Transverse colon (tissue), 4 donors: ENCODE measurements around the gene DLGAP1. TPM values are rescaled to one million over a fixed set of nuclear protein-coding genes. Genes with fewer than 3 reads are reported as not detected.

Source experiments
- DNase-seq: peaks from one replicate; pipeline ENCODE4 v3.0.0-alpha.2; 2019
- H3K27ac ChIP-seq, 4 donors: fragments of 200-600 bp; sonication (generic); 2 replicates each; pipeline ENCODE4 v1.5.1; 2016 to 2018; ENCODE audit warnings: inconsistent platforms in 4 of 4
- H3K27me3 ChIP-seq: fragments of 200-600 bp; sonication (generic); 2 replicates; pipeline ENCODE4 v1.5.1; 2017; ENCODE audit warnings: inconsistent platforms
- H3K36me3 ChIP-seq, 4 donors: fragments of 200-600 bp; sonication (generic); 2 replicates each; pipeline ENCODE4 v1.5.1; 2017 to 2019; ENCODE audit warnings: inconsistent platforms in 4 of 4
- H3K4me1 ChIP-seq, 4 donors: fragments of 200-600 bp; sonication (generic); 2 replicates each; pipeline ENCODE4 v1.5.1; 2017 to 2020; ENCODE audit warnings: inconsistent platforms in 4 of 4
- H3K4me3 ChIP-seq, 4 donors: fragments of 200-600 bp; sonication (generic); 1 replicate in 1 of 4; 2 replicates in 3 of 4; pipeline versions ENCODE4 v1.5.1 to v1.6.1; 2017 to 2019; ENCODE audit warnings: inconsistent platforms in 4 of 4
- H3K9me3 ChIP-seq, 2 donors: fragments of 200-600 bp; sonication (generic); 2 replicates each; pipeline ENCODE4 v1.5.1; 2017 to 2019; ENCODE audit warnings: inconsistent platforms in 2 of 2
- CTCF ChIP-seq, 5 experiments: fragments of 200-600 bp in 3 of 5; fragments of 450-650 bp in 2 of 5; sonication (generic) in 3 of 5; IDR thresholded peaks; 1 replicate in 2 of 5; 2 replicates in 3 of 5; pipeline ENCODE4 v1.5.1; 2016 to 2017; ENCODE audit warnings: antibody characterized with exemption in 5 of 5, inconsistent platforms in 3 of 5, mild to moderate bottlenecking in 2 of 5, moderate library complexity in 1 of 5
- EP300 ChIP-seq: sonication (generic); formaldehyde crosslinking; IDR thresholded peaks from one replicate; pipeline ENCODE4 v1.6.1; 2017; ENCODE audit warnings: antibody characterized with exemption, low read depth
- POLR2A ChIP-seq: fragments of 450-650 bp; IDR thresholded peaks from one replicate; pipeline ENCODE4 v1.6.1; 2016; ENCODE audit warnings: antibody characterized with exemption, mild to moderate bottlenecking, moderate library complexity
- POLR2AphosphoS5 ChIP-seq, 3 donors: sonication (generic); formaldehyde crosslinking; IDR thresholded peaks; one replicate each; pipeline ENCODE4 v1.6.1; 2016; ENCODE audit warnings: antibody characterized with exemption in 3 of 3
- WGBS, 2 donors: methylation state at CpG; one replicate each; pipeline ENCODE4 v1.1.5; 2018; ENCODE audit warnings: low coverage in 1 of 2; 5-methylcytosine and 5-hydroxymethylcytosine counted together
- in situ Hi-C, 4 donors: fragments of 200-750 bp; cut with MboI; loops; one replicate each; pipeline versions ENCODE4 v1.15.0 to v1.15.1; 2017; ENCODE audit warnings: low sequenced_read_pairs in 3 of 4, low pct_ligation_motif_present in 1 of 4, low pct_unique_long_range_greater_than_20kb in 1 of 4
- intact Hi-C: fragments of 100-400 bp; cut with DNase I; formaldehyde crosslinking; loops from one replicate; pipeline ENCODE4 v1.15.1; 2023; ENCODE audit warnings: low total_unique reads
- total RNA-seq, 4 donors: library from RNA; depleted of rRNA; stranded (reverse); fragments of >200 nt; gene quantifications; one replicate each; pipeline ENCODE4 v1.1.0, GENCODE V29; 2016

DLGAP1 gene
- total RNA-seq, 4 donors from 2014 or later, result 2.7 to 7.2 (median 3.3) TPM

- Histone ChIP-seq H3K9me3 (no peaks in the 10 kb centered on the region), H3K36me3 (no peaks in the 10 kb centered on the region), H3K4me1 (peaks cover 14 to 41% (median 21%) of the 10 kb centered on the region in 4 donors), H3K27ac (peak overlapping the region; percentile 98 to 99 (median 99)), H3K27me3 (no peaks in the 10 kb centered on the region), H3K4me3 (peak overlapping the region; percentile 68 to 87 (median 80))
- 0 to 1% methylated on average over 1 to 26 of the region's 30 CpGs for WGBS, 2 donors
- no peak for TF ChIP-seq POLR2AphosphoS5 (IDR thresholded peaks at IDR 0.05)
- no peak for TF ChIP-seq POLR2A
- no peak for TF ChIP-seq CTCF (IDR thresholded peaks at IDR 0.05)
- TF ChIP-seq EP300, result no peak
- intact Hi-C loops (loop anchor here (2.0 to 10.0 kb wide), 3 partner anchors 144 to 217 kb away; no protein-coding TSS in a partner anchor), in situ Hi-C loops (loop anchor here (5.0 to 25.0 kb wide), 4 partner anchors 137 to 166 kb away; no protein-coding TSS in a partner anchor)
- DNase-seq, result no peak
Observed at GRCh38 chr18:3450799-3451182, 1004.3 kb downstream of the DLGAP1 start.

- intact Hi-C loops, result loop anchor here (2.0 to 10.0 kb wide), 3 partner anchors 145 to 217 kb away; no protein-coding TSS in a partner anchor
- H3K36me3 ChIP-seq, result no peaks in the 10 kb centered on the region
- 1% methylated on average over 45 of the region's 71 CpGs; no CpG with 5 or more reads in 1 of the 2 donors for WGBS, 2 donors
- H3K27me3 ChIP-seq, result no peaks in the 10 kb centered on the region
- H3K27ac ChIP-seq, result peak within 1 kb of the TSS; percentile 98 to 99 (median 99)
- H3K9me3 ChIP-seq, result no peaks in the 10 kb centered on the region
- DNase-seq, result peak; percentile 88
- peak; percentile 89 to 97 (median 93) for TF ChIP-seq POLR2AphosphoS5 (IDR thresholded peaks at IDR 0.05)
- TF ChIP-seq EP300, result no peak
- TF ChIP-seq POLR2A, result peak; percentile 96
- TF ChIP-seq CTCF (IDR thresholded peaks at IDR 0.05), result no peak
- peak within 1 kb of the TSS; percentile 68 to 87 (median 80) for H3K4me3 ChIP-seq
- in situ Hi-C loops, result loop anchor here (5.0 to 25.0 kb wide), 4 partner anchors 137 to 165 kb away; no protein-coding TSS in a partner anchor
- H3K4me1 ChIP-seq, result peaks cover 9 to 35% (median 16%) of the 10 kb centered on the region in 4 donors
Observed at GRCh38 chr18:3450012-3450798, 1004.9 kb downstream of the DLGAP1 start, which contains the start of gene TGIF1. TSS of gene TGIF1 (plus strand) at chr18:3450172. CDS start at chr18:3450490, 318 bp downstream.

GRCh38 chr18:3449512-3450011 lies 1005.5 kb downstream of the DLGAP1 start:
- DNase-seq, result peak; percentile 83
- Histone ChIP-seq H3K27me3 (no peaks in the 10 kb centered on the region), H3K36me3 (no peaks in the 10 kb centered on the region), H3K9me3 (no peaks in the 10 kb centered on the region), H3K4me3 (peak overlapping the region; percentile 68 to 87 (median 80)), H3K27ac (peak overlapping the region; percentile 98 to 99 (median 99)), H3K4me1 (peaks cover 4 to 28% (median 11%) of the 10 kb centered on the region in 4 donors)
- intact Hi-C loops (loop anchor here (2.0 to 10.0 kb wide), 3 partner anchors 145 to 218 kb away; no protein-coding TSS in a partner anchor), in situ Hi-C loops (loop anchor here (5.0 to 25.0 kb wide), 6 partner anchors 138 to 215 kb away; no protein-coding TSS in a partner anchor)
- WGBS, 2 donors, result 0% methylated on average over 23 of the region's 47 CpGs; no CpG with 5 or more reads in 1 of the 2 donors
- TF ChIP-seq POLR2AphosphoS5 (IDR thresholded peaks at IDR 0.05) (no peak), CTCF (IDR thresholded peaks at IDR 0.05) (no peak), POLR2A (no peak), EP300 (no peak)
